Measurements from ENCODE around the gene TSSK2. TPM values are rescaled to one million over a fixed set of nuclear protein-coding genes. Genes with fewer than 3 reads are reported as not detected.

TSSK2 gene
- total RNA-seq, 2 donors from 2014 or later, result not detected

DNA sequence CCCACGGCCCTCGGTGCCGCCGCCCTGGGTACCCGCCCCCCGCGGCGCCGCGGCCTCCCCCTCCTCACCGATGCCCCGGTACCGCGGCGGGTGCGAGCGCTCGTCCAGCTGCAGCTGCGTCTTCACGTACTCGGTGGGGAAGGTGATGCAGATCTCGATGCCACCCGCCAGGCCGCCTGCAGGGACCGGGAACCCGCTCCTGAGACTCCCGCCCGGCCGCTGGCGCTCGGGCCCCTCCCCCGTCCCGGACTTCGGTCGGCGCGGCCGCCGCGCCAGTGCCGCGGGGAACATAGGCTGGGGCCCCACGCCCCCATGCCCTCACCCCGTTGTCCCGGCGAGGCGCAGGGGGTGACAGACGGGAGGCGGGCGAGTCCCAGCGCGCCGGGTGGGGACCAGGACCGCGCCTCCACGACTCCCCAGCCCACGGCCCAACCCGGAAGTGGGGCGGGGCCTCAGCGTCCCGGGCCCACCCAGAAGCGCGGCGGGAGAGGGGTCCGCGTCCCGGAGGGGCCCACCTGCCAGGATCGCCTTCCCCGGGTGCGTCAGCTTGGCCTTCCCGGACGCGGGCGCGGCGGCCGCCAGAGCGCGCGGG, 47.1 kb downstream of the TSSK2 start:
- no peaks in the 10 kb centered on the region for H3K9me3 Mint-ChIP-seq
- Histone ChIP-seq H3K4me1 (ENCODE audit: control insufficient read depth, insufficient read depth, low read length) (no peaks in the 10 kb centered on the region), H3K27me3 (ENCODE audit: control insufficient read depth, insufficient read depth, low read length, poor library complexity, severe bottlenecking) (no peaks in the 10 kb centered on the region), H3K36me3 (ENCODE audit: control insufficient read depth, insufficient read depth, low read length) (no peaks in the 10 kb centered on the region), H3K27ac (ENCODE audit: low read depth, low read length) (no peak overlapping the region), H3K9me3 (ENCODE audit: control insufficient read depth, low read length) (no peaks in the 10 kb centered on the region), H3K9ac (ENCODE audit: extremely low read depth, low read length, poor library complexity, severe bottlenecking) (peak overlapping the region; percentile 41), H3K4me3 (ENCODE audit: low read length) (peak overlapping the region; percentile 75)
- TF ChIP-seq, protein P1, sequence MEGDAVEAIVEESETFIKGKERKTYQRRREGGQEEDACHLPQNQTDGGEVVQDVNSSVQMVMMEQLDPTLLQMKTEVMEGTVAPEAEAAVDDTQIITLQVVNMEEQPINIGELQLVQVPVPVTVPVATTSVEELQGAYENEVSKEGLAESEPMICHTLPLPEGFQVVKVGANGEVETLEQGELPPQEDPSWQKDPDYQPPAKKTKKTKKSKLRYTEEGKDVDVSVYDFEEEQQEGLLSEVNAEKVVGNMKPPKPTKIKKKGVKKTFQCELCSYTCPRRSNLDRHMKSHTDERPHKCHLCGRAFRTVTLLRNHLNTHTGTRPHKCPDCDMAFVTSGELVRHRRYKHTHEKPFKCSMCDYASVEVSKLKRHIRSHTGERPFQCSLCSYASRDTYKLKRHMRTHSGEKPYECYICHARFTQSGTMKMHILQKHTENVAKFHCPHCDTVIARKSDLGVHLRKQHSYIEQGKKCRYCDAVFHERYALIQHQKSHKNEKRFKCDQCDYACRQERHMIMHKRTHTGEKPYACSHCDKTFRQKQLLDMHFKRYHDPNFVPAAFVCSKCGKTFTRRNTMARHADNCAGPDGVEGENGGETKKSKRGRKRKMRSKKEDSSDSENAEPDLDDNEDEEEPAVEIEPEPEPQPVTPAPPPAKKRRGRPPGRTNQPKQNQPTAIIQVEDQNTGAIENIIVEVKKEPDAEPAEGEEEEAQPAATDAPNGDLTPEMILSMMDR (conservative IDR thresholded peaks at IDR 0.05), result no peak
- H3K27ac Mint-ChIP-seq, result no peak overlapping the region
- DNase-seq, result peak; percentile 81
- H3K4me3 Mint-ChIP-seq, result peak overlapping the region; percentile 65
- peaks cover 3% of the 10 kb centered on the region for H3K27me3 Mint-ChIP-seq (ENCODE audit: insufficient read depth)
- peaks cover 5% of the 10 kb centered on the region for H3K4me1 Mint-ChIP-seq
- WGBS, 2 experiments (ENCODE audit: insufficient coverage in 1 of 2, insufficient read length in 1 of 2), result 0 to 3% methylated on average over 18 to 80 of the region's 80 CpGs
- peaks cover 8% of the 10 kb centered on the region for H3K36me3 Mint-ChIP-seq (ENCODE audit: low read depth)

DNA sequence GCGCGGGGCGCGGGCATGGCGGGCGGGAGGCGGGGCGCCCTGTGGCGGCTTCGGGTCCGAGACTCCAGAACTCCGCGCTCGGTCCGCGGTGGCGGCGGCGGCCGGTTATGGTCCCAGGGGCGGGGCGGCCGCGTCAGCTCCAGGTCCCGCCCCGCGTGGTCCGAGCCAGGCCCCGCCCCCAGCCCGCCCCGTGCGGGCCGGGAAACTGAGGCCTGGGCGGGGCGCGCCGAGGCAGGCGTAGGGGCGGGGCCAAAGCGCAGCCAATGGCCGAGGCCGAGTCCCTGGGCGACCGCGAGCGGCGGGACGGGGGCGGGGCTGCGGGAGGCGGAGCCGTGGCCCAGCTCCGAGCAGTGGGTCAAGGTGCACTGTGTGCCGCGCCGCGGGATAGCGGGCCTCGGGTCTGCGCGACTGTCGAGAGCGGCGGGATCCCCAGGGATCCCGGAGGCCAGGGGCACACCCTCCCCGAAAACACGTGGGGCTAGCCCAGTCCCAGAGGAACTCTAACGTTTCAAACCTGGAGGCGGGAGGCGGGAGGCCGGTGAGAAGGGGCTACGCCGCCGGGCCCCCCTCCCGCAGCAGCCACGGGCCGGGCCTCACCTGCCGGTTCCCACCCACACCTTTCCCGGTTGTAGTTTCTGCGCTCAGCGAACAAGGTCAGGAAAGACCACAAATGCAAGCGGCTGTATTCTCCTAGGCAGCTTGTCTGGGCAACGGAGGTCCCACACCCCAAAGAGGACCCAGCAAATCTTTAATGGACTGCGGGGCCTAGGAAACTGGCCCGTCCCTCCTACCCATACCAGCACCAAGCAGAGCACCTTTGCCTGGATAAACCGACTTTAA, 47.8 kb downstream of the TSSK2 start, which contains the start of gene SLC25A1:
Gene SLC25A1, minus strand, starts transcription at position 80 of the 840 bp plus-strand sequence. Its CDS starts 63 bp downstream, at position 17.
- H3K27ac ChIP-seq (ENCODE audit: low read depth, low read length), result peak within 1 kb of the TSS; percentile 63
- peak within 1 kb of the TSS; percentile 83 for H3K27ac Mint-ChIP-seq

DNA sequence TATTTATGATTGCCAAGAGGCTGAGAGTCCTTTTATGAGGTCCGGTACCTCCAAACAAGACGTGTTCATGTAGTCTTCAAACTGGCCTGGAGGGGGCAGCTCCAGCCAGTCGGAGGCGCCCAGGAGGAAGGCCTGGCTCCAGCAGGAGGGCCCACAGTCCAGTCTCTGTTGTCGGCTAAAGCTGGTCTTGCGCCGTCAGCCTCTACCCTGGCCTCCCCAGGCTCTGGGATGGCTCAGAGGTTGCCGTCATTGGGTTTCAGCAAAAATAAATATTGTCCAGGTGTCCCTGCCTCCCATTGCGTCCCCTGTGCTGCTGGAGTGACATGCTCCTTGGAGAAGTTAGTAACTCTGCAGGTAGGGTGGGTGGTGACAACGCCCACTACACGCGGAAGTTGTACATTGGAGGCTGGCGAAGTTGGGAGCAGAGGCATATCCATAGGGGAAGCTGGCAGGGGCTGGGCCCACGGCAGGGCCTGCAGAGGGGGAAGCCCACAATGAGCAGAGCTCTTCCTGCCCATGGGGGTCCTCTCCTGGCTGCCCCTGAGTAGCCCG, 48.5 kb downstream of the TSSK2 start:
- DNase-seq, result peak; percentile 92
- Histone ChIP-seq H3K36me3 (ENCODE audit: control insufficient read depth, insufficient read depth, low read length) (no peaks in the 10 kb centered on the region), H3K27ac (ENCODE audit: low read depth, low read length) (peak overlapping the region; percentile 63), H3K9me3 (ENCODE audit: control insufficient read depth, low read length) (no peaks in the 10 kb centered on the region), H3K9ac (ENCODE audit: extremely low read depth, low read length, poor library complexity, severe bottlenecking) (peak overlapping the region; percentile 51), H3K4me3 (ENCODE audit: low read length) (peak overlapping the region; percentile 86), H3K27me3 (ENCODE audit: control insufficient read depth, insufficient read depth, low read length, poor library complexity, severe bottlenecking) (no peaks in the 10 kb centered on the region), H3K4me1 (ENCODE audit: control insufficient read depth, insufficient read depth, low read length) (no peaks in the 10 kb centered on the region)
- H3K36me3 Mint-ChIP-seq (ENCODE audit: low read depth), result peaks cover 8% of the 10 kb centered on the region
- H3K9me3 Mint-ChIP-seq, result no peaks in the 10 kb centered on the region
- TF ChIP-seq, protein P1 (conservative IDR thresholded peaks at IDR 0.05), result peak; percentile 89
- H3K4me1 Mint-ChIP-seq, result peaks cover 5% of the 10 kb centered on the region
- H3K27me3 Mint-ChIP-seq (ENCODE audit: insufficient read depth), result no peaks in the 10 kb centered on the region
- peak overlapping the region; percentile 83 for H3K27ac Mint-ChIP-seq
- WGBS, 2 experiments (ENCODE audit: insufficient coverage in 1 of 2, insufficient read length in 1 of 2), result 46 to 54% methylated on average over 13 to 15 of the region's 15 CpGs
- H3K4me3 Mint-ChIP-seq, result peak overlapping the region; percentile 65

More for the DNA sequence above, 47.8 kb downstream of the TSSK2 start, which contains the start of gene SLC25A1:
- H3K27me3 ChIP-seq (ENCODE audit: control insufficient read depth, insufficient read depth, low read length, poor library complexity, severe bottlenecking), result no peaks in the 10 kb centered on the region
- H3K9ac ChIP-seq (ENCODE audit: extremely low read depth, low read length, poor library complexity, severe bottlenecking), result peak within 1 kb of the TSS; percentile 51
- no peaks in the 10 kb centered on the region for H3K27me3 Mint-ChIP-seq (ENCODE audit: insufficient read depth)
- WGBS, 2 experiments (ENCODE audit: insufficient coverage in 1 of 2, insufficient read length in 1 of 2), result 0% methylated on average over 25 to 86 of the region's 86 CpGs
- no peaks in the 10 kb centered on the region for H3K36me3 ChIP-seq (ENCODE audit: control insufficient read depth, insufficient read depth, low read length)
- peaks cover 5% of the 10 kb centered on the region for H3K4me1 Mint-ChIP-seq
- no peaks in the 10 kb centered on the region for H3K9me3 Mint-ChIP-seq
- peak; percentile 97 for DNase-seq
- H3K36me3 Mint-ChIP-seq (ENCODE audit: low read depth), result peaks cover 8% of the 10 kb centered on the region
- TF ChIP-seq, protein P1 (conservative IDR thresholded peaks at IDR 0.05), result no peak
- peak within 1 kb of the TSS; percentile 65 for H3K4me3 Mint-ChIP-seq
- H3K4me3 ChIP-seq (ENCODE audit: low read length), result peak within 1 kb of the TSS; percentile 86
- no peaks in the 10 kb centered on the region for H3K9me3 ChIP-seq (ENCODE audit: control insufficient read depth, low read length)
- no peaks in the 10 kb centered on the region for H3K4me1 ChIP-seq (ENCODE audit: control insufficient read depth, insufficient read depth, low read length)

Data from endodermal cell (in vitro differentiated cells).